ENCODE results near the gene DEPDC5.
"Not testable (repeated sequence)": the region's sequence is repeated elsewhere in the genome, so short reads cannot be mapped to it uniquely, and the experiment has no call there.

The DEPDC5 gene

GRCh38 chr22:31768422-31769059, 14.7 kb downstream of the DEPDC5 start:
- Histone ChIP-seq H3K4me1 (ENCODE audit: control insufficient read depth, insufficient read depth, low read length) (no peaks in the 10 kb centered on the region), H3K27ac (ENCODE audit: low read length) (no peak overlapping the region), H3K36me3 (ENCODE audit: control insufficient read depth, insufficient read depth, low read length) (0 out of 2 replicates have a peak, but pooled peaks cover 2% of the 10 kb centered on the region), H3K9me3 (ENCODE audit: control insufficient read depth, insufficient read depth, low read length) (no peaks in the 10 kb centered on the region), H3K4me3 (ENCODE audit: low read length) (no peak overlapping the region), H3K27me3 (ENCODE audit: control insufficient read depth, insufficient read depth, low read length) (no peaks in the 10 kb centered on the region)
- no peak for DNase-seq (ENCODE audit: low read depth, low spot score)
- no CpG with 5 or more reads among the region's 4 CpGs for WGBS (ENCODE audit: insufficient coverage, insufficient read length)

GRCh38 chr22:31773416-31773815, 19.6 kb downstream of the DEPDC5 start:
- no peaks in the 10 kb centered on the region for H3K27me3 ChIP-seq (ENCODE audit: control insufficient read depth, insufficient read depth, low read length)
- no peaks in the 10 kb centered on the region for H3K4me1 ChIP-seq (ENCODE audit: control insufficient read depth, insufficient read depth, low read length)
- no peaks in the 10 kb centered on the region for H3K9me3 ChIP-seq (ENCODE audit: control insufficient read depth, insufficient read depth, low read length)
- no peak for DNase-seq (ENCODE audit: low read depth, low spot score)
- H3K27ac ChIP-seq (ENCODE audit: low read length): no peak overlapping the region
- H3K36me3 ChIP-seq (ENCODE audit: control insufficient read depth, insufficient read depth, low read length): no peaks in the 10 kb centered on the region
- H3K4me3 ChIP-seq (ENCODE audit: low read length): no peak overlapping the region
- no CpG with 5 or more reads among the region's 5 CpGs for WGBS (ENCODE audit: insufficient coverage, insufficient read length)

GRCh38 chr22:31776231-31776630, 22.4 kb downstream of the DEPDC5 start:
- Histone ChIP-seq H3K36me3 (ENCODE audit: control insufficient read depth, insufficient read depth, low read length) (peaks cover 2% of the 10 kb centered on the region; the same call in 1 of the 2 replicates), H3K9me3 (ENCODE audit: control insufficient read depth, insufficient read depth, low read length) (no peaks in the 10 kb centered on the region), H3K4me3 (ENCODE audit: low read length) (no peak overlapping the region), H3K27ac (ENCODE audit: low read length) (no peak overlapping the region), H3K4me1 (ENCODE audit: control insufficient read depth, insufficient read depth, low read length) (no peaks in the 10 kb centered on the region), H3K27me3 (ENCODE audit: control insufficient read depth, insufficient read depth, low read length) (no peaks in the 10 kb centered on the region)
- no CpG with 5 or more reads among the region's 4 CpGs for WGBS (ENCODE audit: insufficient coverage, insufficient read length)
- DNase-seq (ENCODE audit: low read depth, low spot score): no peak

- Histone ChIP-seq H3K4me3 (ENCODE audit: low read length) (no peak overlapping the region), H3K36me3 (ENCODE audit: control insufficient read depth, insufficient read depth, low read length) (no peaks in the 10 kb centered on the region), H3K27me3 (ENCODE audit: control insufficient read depth, insufficient read depth, low read length) (no peaks in the 10 kb centered on the region), H3K27ac (ENCODE audit: low read length) (no peak overlapping the region), H3K4me1 (ENCODE audit: control insufficient read depth, insufficient read depth, low read length) (no peaks in the 10 kb centered on the region), H3K9me3 (ENCODE audit: control insufficient read depth, insufficient read depth, low read length) (no peaks in the 10 kb centered on the region)
- WGBS (ENCODE audit: insufficient coverage, insufficient read length): no CpG with 5 or more reads among the region's 3 CpGs
- DNase-seq (ENCODE audit: low read depth, low spot score): no peak
These were observed 36.0 kb downstream of the DEPDC5 start for GRCh38 chr22:31789803-31790202.

- H3K9me3 ChIP-seq (ENCODE audit: control insufficient read depth, insufficient read depth, low read length): no peaks in the 10 kb centered on the region
- H3K4me3 ChIP-seq (ENCODE audit: low read length): no peak overlapping the region
- H3K27ac ChIP-seq (ENCODE audit: low read length): no peak overlapping the region
- DNase-seq (ENCODE audit: low read depth, low spot score): no peak
- H3K4me1 ChIP-seq (ENCODE audit: control insufficient read depth, insufficient read depth, low read length): no peaks in the 10 kb centered on the region
- no peaks in the 10 kb centered on the region for H3K27me3 ChIP-seq (ENCODE audit: control insufficient read depth, insufficient read depth, low read length)
- H3K36me3 ChIP-seq (ENCODE audit: control insufficient read depth, insufficient read depth, low read length): no peaks in the 10 kb centered on the region
- WGBS (ENCODE audit: insufficient coverage, insufficient read length): no CpG with 5 or more reads among the region's 2 CpGs
These were observed 36.4 kb downstream of the DEPDC5 start for GRCh38 chr22:31790240-31790639.

GRCh38 chr22:31799358-31799757, 45.5 kb downstream of the DEPDC5 start:
- H3K4me1 ChIP-seq (ENCODE audit: control insufficient read depth, insufficient read depth, low read length); H3K9me3 ChIP-seq (ENCODE audit: control insufficient read depth, insufficient read depth, low read length); H3K4me3 ChIP-seq (ENCODE audit: low read length); H3K36me3 ChIP-seq (ENCODE audit: control insufficient read depth, insufficient read depth, low read length); DNase-seq (ENCODE audit: low read depth, low spot score); H3K27ac ChIP-seq (ENCODE audit: low read length); H3K27me3 ChIP-seq (ENCODE audit: control insufficient read depth, insufficient read depth, low read length): not testable (repeated sequence)
- no CpG with 5 or more reads among the region's 8 CpGs for WGBS (ENCODE audit: insufficient coverage, insufficient read length)

- H3K9me3 ChIP-seq (ENCODE audit: control insufficient read depth, insufficient read depth, low read length): no peaks in the 10 kb centered on the region
- no peaks in the 10 kb centered on the region; the same call in 1 of the 2 replicates for H3K36me3 ChIP-seq (ENCODE audit: control insufficient read depth, insufficient read depth, low read length)
- no peak overlapping the region for H3K4me3 ChIP-seq (ENCODE audit: low read length)
- no peak for DNase-seq (ENCODE audit: low read depth, low spot score)
- no peak overlapping the region for H3K27ac ChIP-seq (ENCODE audit: low read length)
- no peaks in the 10 kb centered on the region for H3K27me3 ChIP-seq (ENCODE audit: control insufficient read depth, insufficient read depth, low read length)
- no peaks in the 10 kb centered on the region for H3K4me1 ChIP-seq (ENCODE audit: control insufficient read depth, insufficient read depth, low read length)
These were observed 46.2 kb downstream of the DEPDC5 start for GRCh38 chr22:31800065-31800464.

GRCh38 chr22:31800861-31801260, 47.0 kb downstream of the DEPDC5 start:
- WGBS (ENCODE audit: insufficient coverage, insufficient read length): no CpG with 5 or more reads among the region's 6 CpGs
- not testable (repeated sequence) for H3K36me3 ChIP-seq (ENCODE audit: control insufficient read depth, insufficient read depth, low read length); H3K27ac ChIP-seq (ENCODE audit: low read length); H3K9me3 ChIP-seq (ENCODE audit: control insufficient read depth, insufficient read depth, low read length); H3K4me3 ChIP-seq (ENCODE audit: low read length); H3K27me3 ChIP-seq (ENCODE audit: control insufficient read depth, insufficient read depth, low read length); H3K4me1 ChIP-seq (ENCODE audit: control insufficient read depth, insufficient read depth, low read length); DNase-seq (ENCODE audit: low read depth, low spot score)

- Histone ChIP-seq H3K27ac (ENCODE audit: low read length) (no peak overlapping the region), H3K27me3 (ENCODE audit: control insufficient read depth, insufficient read depth, low read length) (no peaks in the 10 kb centered on the region), H3K4me1 (ENCODE audit: control insufficient read depth, insufficient read depth, low read length) (no peaks in the 10 kb centered on the region), H3K4me3 (ENCODE audit: low read length) (no peak overlapping the region), H3K9me3 (ENCODE audit: control insufficient read depth, insufficient read depth, low read length) (no peaks in the 10 kb centered on the region), H3K36me3 (ENCODE audit: control insufficient read depth, insufficient read depth, low read length) (no peaks in the 10 kb centered on the region; the same call in 1 of the 2 replicates)
- WGBS (ENCODE audit: insufficient coverage, insufficient read length): no CpG with 5 or more reads among the region's 7 CpGs
- no peak for DNase-seq (ENCODE audit: low read depth, low spot score)
These were observed 48.8 kb downstream of the DEPDC5 start for GRCh38 chr22:31802575-31802974.

- Histone ChIP-seq H3K4me1 (ENCODE audit: control insufficient read depth, insufficient read depth, low read length) (no peaks in the 10 kb centered on the region), H3K36me3 (ENCODE audit: control insufficient read depth, insufficient read depth, low read length) (peaks cover 2% of the 10 kb centered on the region; the same call in 1 of the 2 replicates), H3K27ac (ENCODE audit: low read length) (no peak overlapping the region), H3K9me3 (ENCODE audit: control insufficient read depth, insufficient read depth, low read length) (no peaks in the 10 kb centered on the region), H3K27me3 (ENCODE audit: control insufficient read depth, insufficient read depth, low read length) (no peaks in the 10 kb centered on the region), H3K4me3 (ENCODE audit: low read length) (no peak overlapping the region)
- no peak for DNase-seq (ENCODE audit: low read depth, low spot score)
- WGBS (ENCODE audit: insufficient coverage, insufficient read length): no CpG with 5 or more reads among the region's 4 CpGs
These were observed 52.9 kb downstream of the DEPDC5 start for GRCh38 chr22:31806751-31807150.

GRCh38 chr22:31812977-31813605, 59.3 kb downstream of the DEPDC5 start:
- H3K27ac ChIP-seq (ENCODE audit: low read length): no peak overlapping the region
- no peaks in the 10 kb centered on the region for H3K27me3 ChIP-seq (ENCODE audit: control insufficient read depth, insufficient read depth, low read length)
- no CpG with 5 or more reads among the region's 6 CpGs for WGBS (ENCODE audit: insufficient coverage, insufficient read length)
- no peaks in the 10 kb centered on the region for H3K9me3 ChIP-seq (ENCODE audit: control insufficient read depth, insufficient read depth, low read length)
- H3K36me3 ChIP-seq (ENCODE audit: control insufficient read depth, insufficient read depth, low read length): peaks cover 6% of the 10 kb centered on the region; the same call in 1 of the 2 replicates
- no peak for DNase-seq (ENCODE audit: low read depth, low spot score)
- H3K4me3 ChIP-seq (ENCODE audit: low read length): no peak overlapping the region
- no peaks in the 10 kb centered on the region for H3K4me1 ChIP-seq (ENCODE audit: control insufficient read depth, insufficient read depth, low read length)
